HG03159 (cell line): ENCODE data around the gene NEGR1.
"Not testable (repeated sequence)": the region's sequence is repeated elsewhere in the genome, so short reads cannot be mapped to it uniquely, and the experiment has no call there.

Experiments used
- ATAC-seq: cut with Tn5 transposase; IDR thresholded peaks from one replicate; pipeline ENCODE4 v1.9.1; 2021; ENCODE audit warnings: mild to moderate bottlenecking, moderate library complexity; ENCODE audit not compliant: unreplicated experiment

NEGR1 gene

GRCh38 chr1:71956613-71957285 lies 325.6 kb downstream of the NEGR1 start:
- no peak for ATAC-seq

- ATAC-seq: no peak
These were observed 331.8 kb downstream of the NEGR1 start for GRCh38 chr1:71950579-71950978.

- no peak for ATAC-seq
These were observed 332.7 kb downstream of the NEGR1 start for GRCh38 chr1:71949681-71950080.

- no peak for ATAC-seq
These were observed 333.8 kb downstream of the NEGR1 start for GRCh38 chr1:71948561-71948960.

- ATAC-seq: no peak
These were observed 338.3 kb downstream of the NEGR1 start for GRCh38 chr1:71944006-71944405.

- no peak for ATAC-seq
These were observed 342.1 kb downstream of the NEGR1 start for GRCh38 chr1:71940261-71940660.

GRCh38 chr1:71930511-71930910 lies 351.8 kb downstream of the NEGR1 start:
- no peak for ATAC-seq

- ATAC-seq: no peak
These were observed 360.3 kb downstream of the NEGR1 start for GRCh38 chr1:71921935-71922559.

- no peak for ATAC-seq
These were observed 361.1 kb downstream of the NEGR1 start for GRCh38 chr1:71921204-71921603.

GRCh38 chr1:71920556-71920955 lies 361.8 kb downstream of the NEGR1 start:
- ATAC-seq: no peak

GRCh38 chr1:71919811-71920509 lies 362.4 kb downstream of the NEGR1 start:
- no peak for ATAC-seq

GRCh38 chr1:71918630-71919029 lies 363.7 kb downstream of the NEGR1 start:
- ATAC-seq: no peak

GRCh38 chr1:71916894-71917293 lies 365.4 kb downstream of the NEGR1 start:
- ATAC-seq: no peak

GRCh38 chr1:71914626-71915025 lies 367.7 kb downstream of the NEGR1 start:
- no peak for ATAC-seq

- no peak for ATAC-seq
These were observed 373.4 kb downstream of the NEGR1 start for GRCh38 chr1:71908871-71909390.

GRCh38 chr1:71908303-71908702 lies 374.0 kb downstream of the NEGR1 start:
- no peak for ATAC-seq

GRCh38 chr1:71899881-71900280 lies 382.5 kb downstream of the NEGR1 start:
- no peak for ATAC-seq

- ATAC-seq: not testable (repeated sequence)
These were observed 394.2 kb downstream of the NEGR1 start for GRCh38 chr1:71888166-71888565.

- ATAC-seq: no peak
These were observed 397.2 kb downstream of the NEGR1 start for GRCh38 chr1:71885171-71885570.

- no peak for ATAC-seq
These were observed 399.7 kb downstream of the NEGR1 start for GRCh38 chr1:71882637-71883036.

- no peak for ATAC-seq
These were observed 400.1 kb downstream of the NEGR1 start for GRCh38 chr1:71882226-71882625.

- ATAC-seq: no peak
These were observed 400.7 kb downstream of the NEGR1 start for GRCh38 chr1:71881611-71882010.
